M059J (cell line): ENCODE results near the gene TKTL1. TPM values are rescaled to one million over a fixed set of nuclear protein-coding genes. Genes with fewer than 3 reads are reported as not detected.
"Not testable (repeated sequence)": the region's sequence is repeated elsewhere in the genome, so short reads cannot be mapped to it uniquely, and the experiment has no call there.

ENCODE experiments used
- DNase-seq: peaks from one replicate; pipeline ENCODE4 v3.0.0-alpha.2; 2012; ENCODE audit warnings: low read depth
- total RNA-seq: library from RNA; depleted of rRNA; stranded (reverse); fragments of >200 nt; shearing (Covaris generic); gene quantifications from 2 replicates; pipeline ENCODE4 v1.2.3, GENCODE V29; 2014; rRNA removed

Gene TKTL1, protein sequence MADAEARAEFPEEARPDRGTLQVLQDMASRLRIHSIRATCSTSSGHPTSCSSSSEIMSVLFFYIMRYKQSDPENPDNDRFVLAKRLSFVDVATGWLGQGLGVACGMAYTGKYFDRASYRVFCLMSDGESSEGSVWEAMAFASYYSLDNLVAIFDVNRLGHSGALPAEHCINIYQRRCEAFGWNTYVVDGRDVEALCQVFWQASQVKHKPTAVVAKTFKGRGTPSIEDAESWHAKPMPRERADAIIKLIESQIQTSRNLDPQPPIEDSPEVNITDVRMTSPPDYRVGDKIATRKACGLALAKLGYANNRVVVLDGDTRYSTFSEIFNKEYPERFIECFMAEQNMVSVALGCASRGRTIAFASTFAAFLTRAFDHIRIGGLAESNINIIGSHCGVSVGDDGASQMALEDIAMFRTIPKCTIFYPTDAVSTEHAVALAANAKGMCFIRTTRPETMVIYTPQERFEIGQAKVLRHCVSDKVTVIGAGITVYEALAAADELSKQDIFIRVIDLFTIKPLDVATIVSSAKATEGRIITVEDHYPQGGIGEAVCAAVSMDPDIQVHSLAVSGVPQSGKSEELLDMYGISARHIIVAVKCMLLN
- 0.22 TPM in 1 of 2 replicates, not detected in the other for total RNA-seq

DNA sequence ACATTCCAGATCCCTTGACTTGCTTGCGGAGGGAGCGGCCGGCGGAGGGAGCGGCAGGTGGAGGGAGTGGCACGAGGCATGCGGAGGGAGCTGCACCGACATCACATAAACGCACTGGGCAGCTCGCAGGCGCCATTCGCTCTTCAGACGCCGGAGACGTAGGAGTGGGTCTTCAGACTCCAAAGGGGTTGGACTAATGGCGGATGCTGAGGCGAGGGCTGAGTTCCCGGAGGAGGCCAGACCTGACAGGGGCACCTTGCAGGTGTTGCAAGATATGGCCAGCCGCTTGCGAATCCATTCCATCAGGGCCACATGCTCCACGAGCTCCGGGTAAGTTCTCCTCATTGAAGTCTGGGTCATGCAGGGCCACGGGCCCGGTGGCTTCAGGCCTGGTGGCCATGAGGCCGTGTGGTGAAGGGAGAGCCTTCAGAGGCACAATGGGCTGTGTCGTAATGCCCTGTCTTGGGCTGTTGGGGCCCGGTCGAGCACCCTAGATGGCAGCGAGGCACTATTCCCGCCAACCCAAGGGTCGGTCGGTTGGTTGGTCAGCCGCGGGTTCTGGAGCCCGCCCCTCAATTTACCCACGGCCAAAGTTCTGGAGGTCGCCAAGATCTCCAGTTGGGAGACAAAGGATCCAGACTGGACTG lies at the start of gene TKTL1:
Gene TKTL1 (plus strand): TSS at position 132 of the 647 bp plus-strand sequence. CDS start 65 bp downstream, at position 197.
- DNase-seq: no peak

DNA sequence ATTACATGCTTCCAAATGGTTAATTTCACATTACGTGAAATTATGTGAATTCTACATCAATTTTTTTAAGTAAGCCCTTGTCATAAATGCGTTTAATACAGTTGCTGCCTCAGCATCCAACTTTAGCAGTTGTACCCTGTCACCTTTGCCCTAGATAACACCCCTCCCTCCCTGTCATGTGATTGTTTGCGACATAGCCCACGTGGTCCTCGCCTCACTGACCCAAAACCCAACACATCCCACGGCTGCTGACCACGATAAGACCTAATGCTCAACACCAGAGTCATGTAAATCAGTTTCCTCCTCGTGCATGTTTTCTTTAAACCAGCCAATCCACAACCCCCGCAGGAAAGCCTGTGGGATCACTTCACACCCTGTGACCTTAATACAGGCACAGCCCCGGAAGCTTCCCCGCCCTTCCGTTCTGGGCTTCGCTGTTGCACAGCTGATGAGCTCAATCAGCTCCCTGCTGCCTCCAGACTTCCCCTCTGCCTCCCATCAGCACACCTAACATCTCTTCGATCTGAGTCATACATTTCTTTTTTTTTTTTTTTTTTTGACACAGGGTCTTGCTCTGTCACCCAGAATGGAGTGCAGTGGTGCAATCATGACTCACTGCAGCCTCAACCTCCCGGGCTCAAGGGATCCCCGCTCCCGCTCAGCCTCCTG lies 48.1 kb upstream of the TKTL1 start:
- not testable (repeated sequence) for DNase-seq

DNA sequence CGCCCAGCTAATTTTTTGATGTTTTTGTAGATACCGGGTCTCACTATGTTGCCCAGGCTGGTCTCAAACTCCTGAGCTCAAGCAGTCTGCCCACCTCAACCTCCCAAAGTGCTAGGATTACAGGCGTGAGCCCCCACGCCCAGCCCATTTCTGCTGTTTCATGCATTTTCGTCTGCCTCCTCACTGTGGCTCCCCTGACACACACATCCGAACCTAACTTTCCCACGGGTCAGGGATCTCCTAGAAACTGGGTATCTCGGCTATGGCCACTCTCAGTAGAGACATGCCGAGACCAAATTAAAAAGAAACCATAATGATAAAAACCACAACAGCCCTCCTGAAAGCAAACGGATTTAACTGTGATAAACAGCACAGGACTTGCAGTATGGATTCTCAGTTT lies 47.5 kb upstream of the TKTL1 start:
- DNase-seq: not testable (repeated sequence)

DNA sequence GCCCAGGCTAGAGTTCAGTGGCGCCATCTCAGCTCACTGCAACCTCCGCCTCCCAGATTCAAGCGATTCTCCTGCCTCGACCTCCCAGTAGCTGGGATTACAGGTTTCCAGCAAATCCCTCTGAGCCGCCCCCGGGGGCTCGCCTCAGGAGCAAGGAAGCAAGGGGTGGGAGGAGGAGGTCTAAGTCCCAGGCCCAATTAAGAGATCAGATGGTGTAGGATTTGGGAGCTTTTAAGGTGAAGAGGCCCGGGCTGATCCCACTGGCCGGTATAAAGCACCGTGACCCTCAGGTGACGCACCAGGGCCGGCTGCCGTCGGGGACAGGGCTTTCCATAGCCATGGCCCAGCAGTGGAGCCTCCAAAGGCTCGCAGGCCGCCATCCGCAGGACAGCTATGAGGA lies 38.3 kb upstream of the TKTL1 start, which contains the start of gene OPN1MW3:
Gene OPN1MW3 (plus strand): TSS at position 301 of the 400 bp plus-strand sequence. CDS start 38 bp downstream, at position 339.
- not testable (repeated sequence) for DNase-seq

DNA sequence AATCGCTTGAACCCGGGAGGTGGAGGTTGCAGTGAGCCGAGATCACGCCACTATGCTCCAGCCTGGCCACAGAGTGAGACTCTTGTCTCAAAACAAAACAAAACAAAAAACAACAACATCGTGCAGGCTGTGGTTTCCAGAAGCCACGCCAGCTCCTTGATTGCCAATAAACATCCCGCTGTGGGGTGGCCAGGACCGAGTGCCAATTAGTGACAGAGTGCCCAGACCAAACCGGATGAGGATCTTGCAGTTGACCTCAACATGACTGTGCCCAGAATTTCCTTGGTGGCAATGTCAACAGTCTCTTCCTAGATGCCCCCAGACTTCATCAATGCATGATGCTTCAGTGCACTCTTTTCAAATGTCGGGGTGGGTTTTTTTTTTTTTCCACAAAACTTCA lies 36.9 kb upstream of the TKTL1 start:
- not testable (repeated sequence) for DNase-seq

DNA sequence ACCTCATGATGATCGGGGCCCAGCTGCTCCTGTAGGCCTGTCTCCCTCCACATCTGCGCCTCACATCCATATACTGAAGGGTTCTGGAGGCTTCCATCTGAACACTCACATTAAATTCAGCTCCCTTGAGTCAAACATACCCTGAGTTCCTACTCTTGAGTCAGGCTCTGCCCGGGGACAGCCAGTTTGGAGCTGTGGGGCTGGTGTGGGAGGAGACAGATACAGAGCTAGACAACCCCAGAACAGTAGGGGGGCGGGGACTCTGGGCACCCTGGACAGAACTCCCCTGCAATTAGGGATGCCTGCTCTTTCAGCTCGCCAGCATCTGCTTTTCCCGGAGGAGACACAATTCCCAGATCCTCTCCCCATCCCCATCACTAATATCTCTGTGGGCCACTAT lies 32.5 kb upstream of the TKTL1 start:
- not testable (repeated sequence) for DNase-seq

DNA sequence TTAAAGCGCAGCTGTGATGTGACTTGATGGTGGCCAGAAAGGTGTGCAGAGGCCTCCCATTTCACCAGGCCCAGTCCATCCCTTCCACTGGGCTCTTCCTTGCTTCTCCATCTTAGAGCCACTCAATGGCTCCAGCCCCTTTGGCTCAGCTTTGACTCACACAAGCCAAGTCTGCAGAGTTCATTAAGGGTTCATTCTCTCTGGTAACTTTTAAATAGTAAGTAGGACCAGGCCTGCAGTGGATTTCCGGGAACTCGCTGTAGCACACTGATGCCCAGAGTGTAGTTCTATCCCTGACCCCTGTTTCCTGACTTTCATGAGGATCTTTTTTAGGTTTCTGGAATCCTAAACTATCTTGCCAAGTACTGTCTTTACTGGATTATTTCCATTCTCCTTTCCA lies 26.4 kb upstream of the TKTL1 start:
- not testable (repeated sequence) for DNase-seq

DNA sequence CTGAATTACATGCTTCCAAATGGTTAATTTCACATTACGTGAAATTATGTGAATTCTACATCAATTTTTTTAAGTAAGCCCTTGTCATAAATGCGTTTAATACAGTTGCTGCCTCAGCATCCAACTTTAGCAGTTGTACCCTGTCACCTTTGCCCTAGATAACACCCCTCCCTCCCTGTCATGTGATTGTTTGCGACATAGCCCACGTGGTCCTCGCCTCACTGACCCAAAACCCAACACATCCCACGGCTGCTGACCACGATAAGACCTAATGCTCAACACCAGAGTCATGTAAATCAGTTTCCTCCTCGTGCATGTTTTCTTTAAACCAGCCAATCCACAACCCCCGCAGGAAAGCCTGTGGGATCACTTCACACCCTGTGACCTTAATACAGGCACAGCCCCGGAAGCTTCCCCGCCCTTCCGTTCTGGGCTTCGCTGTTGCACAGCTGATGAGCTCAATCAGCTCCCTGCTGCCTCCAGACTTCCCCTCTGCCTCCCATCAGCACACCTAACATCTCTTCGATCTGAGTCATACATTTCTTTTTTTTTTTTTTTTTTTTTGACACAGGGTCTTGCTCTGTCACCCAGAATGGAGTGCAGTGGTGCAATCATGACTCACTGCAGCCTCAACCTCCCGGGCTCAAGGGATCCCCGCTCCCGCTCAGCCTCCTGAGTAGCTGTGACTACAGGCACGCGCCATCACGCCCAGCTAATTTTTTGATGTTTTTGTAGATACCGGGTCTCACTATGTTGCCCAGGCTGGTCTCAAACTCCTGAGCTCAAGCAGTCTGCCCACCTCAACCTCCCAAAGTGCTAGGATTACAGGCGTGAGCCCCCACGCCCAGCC lies 10.9 kb upstream of the TKTL1 start:
- not testable (repeated sequence) for DNase-seq

DNA sequence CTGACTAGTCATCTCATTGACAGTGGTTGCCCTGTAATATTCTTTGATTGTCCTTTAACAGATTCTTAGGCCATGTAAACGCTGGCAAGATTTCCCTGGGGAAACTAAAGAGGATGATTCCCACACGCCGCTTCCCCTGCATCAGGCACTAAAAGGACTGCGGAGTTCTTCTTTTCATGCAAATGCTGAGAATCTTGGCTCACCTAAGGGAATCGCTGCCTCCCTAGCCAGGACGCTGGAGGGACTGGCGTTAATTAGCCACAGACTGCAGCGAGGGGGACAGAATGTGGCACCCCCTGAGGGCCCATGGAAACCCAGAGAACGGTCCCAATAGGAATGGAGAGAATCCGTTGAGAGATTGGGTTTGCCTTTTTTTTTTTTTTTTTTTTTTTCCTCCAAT lies 9.2 kb upstream of the TKTL1 start:
- DNase-seq: not testable (repeated sequence)

DNA sequence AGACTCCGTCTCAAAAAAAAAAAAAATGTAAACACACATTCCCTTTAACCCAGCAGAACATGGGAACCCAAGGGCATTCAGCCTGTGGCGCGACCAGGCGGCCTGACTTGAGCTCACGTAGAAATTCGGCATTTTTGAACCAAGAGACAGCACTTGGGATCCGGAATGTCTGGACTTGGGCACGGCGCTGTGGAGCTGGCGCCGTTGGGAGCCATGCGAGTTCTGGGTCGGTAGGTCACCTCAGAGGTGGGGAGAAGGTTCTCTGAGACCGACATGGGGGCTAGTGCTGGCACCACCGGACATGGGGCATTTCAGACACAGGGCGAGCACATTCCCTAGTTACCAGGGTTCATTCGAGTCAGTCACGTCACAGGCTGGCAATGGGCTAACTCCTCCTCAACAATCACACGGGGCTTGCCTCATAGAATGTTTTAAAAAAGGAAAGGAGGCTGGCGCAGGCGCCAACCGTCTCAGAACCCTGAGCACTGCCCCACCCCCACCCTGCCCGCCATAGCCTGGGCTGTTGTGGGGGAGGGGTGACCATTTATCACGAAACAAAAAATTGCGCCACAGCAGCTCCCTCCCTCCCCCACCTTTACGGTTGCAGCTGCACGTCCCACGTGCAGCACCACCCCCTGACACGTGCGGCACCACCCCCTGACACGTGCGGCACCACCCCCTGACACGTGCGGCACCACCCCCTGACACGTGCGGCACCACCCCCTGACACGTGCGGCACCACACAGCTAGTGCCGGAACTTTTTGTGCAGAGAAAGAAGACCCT lies 612 bp upstream of the TKTL1 start, which contains the start of gene TEX28:
Gene TEX28 (minus strand): TSS at position 334 of the 784 bp plus-strand sequence. CDS start 3,007 bp downstream, outside the sequence.
- DNase-seq: no peak

DNA sequence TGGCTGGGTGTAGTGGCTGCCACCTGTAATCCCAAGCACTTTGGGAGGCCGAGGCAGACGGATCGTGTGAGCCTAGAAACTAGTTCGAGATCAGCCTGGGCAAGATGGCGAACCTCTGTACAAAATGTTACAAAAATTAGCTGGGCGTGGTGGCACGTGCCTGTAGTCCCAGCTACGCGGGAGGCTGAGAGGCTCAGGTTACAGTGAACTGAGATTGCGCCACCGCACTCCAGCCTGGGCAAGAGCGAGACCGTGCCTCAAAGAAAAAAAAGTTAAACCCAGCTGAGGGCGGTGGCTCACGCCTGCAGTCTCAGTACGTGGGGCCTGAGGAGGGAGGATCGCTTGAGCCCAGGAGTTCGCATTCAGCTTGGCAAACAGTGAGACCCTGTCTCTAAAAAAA lies 1.1 kb downstream of the TKTL1 start:
- no peak for DNase-seq

DNA sequence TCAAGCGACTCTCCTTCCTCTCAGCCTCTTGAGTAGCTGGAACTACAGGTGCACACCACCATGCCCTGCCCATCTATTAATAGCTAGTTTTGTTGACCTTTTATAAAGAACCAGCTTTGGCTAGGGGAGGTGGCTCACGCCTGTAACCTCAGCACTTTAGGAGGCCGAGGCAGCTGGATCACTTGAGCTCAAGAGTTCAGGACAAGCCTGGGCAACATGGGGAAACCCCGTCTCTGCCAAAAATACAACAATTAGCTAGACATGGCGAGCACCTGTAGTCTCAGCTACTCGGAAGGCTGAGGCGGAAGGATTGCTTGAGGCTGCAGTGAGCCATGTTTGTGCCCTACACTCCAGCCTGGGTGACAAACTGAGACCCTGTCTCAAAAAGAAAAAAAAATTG lies 2.7 kb downstream of the TKTL1 start:
- no peak for DNase-seq

DNA sequence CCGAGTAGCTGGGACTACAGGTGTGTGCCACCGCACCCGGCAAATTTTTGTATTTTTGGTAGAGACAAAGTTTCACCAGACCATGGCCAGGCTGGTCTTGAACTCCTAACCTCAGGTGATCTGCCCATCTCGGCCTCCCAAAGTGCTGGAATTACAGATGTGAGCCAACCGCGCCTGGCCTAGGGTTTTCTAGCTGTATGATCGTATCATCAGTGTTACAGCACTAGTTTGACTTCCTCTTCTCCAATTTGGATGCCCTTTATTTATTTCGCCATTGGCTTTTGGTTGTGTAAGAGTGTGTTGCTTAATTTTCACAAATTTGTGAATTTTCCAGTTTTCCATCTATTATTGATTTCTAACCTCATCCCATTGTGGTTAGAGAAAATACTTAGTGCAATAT lies 5.2 kb downstream of the TKTL1 start:
- no peak for DNase-seq

DNA sequence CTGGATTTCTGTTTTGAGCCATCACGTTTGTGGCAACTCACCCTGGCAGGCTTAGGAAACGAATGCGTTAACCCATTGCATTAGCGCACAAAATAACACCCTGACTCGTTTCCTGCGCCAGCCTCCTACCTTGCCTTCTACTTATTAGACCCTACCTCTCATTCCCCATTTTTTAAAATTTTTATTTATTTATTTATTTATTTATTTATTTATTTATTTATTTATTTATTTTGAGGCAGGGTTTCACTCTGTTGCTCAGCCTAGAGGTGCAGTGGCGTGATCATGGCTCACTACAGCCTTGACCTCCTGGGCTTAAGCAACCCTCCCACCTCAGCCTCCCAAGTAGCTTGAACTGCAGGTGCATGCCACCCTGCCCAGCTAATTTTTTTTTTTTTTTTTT lies 7.4 kb downstream of the TKTL1 start:
- not testable (repeated sequence) for DNase-seq

DNA sequence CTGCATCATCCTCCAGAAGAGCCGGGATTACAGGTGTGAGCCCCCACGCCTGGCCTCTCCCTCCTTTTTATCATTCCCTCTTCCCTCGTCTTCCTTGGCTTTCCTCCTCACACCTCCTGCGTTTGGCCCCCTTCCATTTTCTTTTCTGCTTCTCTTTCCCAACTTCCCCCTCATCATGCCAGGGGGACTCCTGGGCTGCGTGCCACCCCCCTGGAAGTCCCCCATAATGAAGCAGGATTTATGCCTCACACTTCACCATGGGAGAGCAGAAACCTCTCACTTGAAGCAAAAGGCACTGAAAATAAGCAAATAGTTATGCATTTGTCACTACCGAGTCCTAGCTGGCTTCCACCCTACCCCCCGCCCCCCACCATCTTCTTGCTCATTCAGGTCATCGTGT lies 7.9 kb downstream of the TKTL1 start:
- DNase-seq: no peak

DNA sequence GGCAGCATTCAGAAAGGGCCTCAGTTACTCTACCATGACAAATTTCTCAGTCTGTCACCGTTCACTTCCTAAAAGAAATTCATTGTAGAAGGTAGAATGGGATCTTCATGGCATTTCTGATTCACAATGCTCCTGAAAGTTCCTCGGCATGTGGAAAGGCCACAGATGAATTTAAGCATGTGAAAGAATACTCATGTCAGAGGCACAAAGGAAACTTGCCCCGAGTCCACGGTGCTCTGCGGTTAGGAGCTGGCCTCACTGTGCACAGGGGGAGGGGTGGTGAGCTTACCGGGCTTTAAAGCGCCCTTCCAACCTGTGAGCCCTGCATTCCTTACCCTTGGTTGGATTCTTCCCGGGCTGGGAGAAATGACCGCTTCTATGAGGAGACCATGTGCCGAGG lies 9.3 kb downstream of the TKTL1 start:
- DNase-seq: peak; percentile 25

DNA sequence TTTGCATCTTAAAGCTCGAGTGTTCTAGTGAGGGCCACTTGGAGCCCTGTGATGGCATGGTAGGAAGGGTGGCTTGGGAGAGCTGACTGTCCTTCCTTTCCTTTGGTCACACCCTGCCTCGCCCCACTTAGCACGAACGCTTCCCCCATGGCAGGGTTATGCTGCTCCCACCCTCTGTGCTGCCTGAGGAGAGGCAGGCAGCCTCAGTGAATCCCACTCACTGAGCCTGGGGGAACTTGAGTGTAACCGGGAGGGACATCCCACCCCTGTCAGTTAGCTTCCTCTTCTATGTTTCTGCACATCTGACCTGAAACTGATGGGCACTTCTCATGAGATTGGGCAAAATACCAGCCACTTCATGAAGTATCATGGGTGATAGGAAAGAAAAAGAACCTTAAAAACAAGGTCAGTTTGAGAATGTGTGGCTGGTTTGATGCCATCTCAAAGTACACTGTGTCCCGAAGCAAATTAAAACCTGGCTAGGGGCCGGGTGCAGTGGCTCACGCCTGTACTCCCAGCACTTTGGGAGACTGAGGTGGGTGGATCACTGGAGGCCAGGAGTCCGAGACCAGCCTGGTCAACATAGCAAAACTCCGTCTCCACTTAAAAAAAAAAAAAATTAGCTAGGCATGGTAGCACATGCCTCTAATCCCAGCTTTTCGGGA lies 10.1 kb downstream of the TKTL1 start:
- DNase-seq: no peak

DNA sequence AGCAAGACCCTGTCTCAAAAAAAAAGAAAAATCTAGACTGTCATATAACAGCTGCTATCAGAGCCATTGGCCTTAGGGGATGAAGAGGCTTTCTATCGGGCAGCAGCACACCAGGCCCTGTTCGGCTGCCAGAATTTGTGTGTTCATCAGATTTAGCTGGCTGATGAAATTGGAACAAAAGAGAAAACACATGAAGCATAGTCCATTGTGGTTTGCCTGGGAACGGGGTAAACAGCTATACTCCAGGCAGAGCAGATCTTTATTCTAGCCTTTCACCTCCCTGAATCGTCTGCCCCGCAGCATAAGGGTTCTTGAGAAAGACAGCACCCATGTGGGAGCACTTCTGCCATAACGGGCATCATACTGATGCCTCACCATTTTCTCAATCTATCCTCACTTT lies 11.6 kb downstream of the TKTL1 start:
- no peak for DNase-seq

DNA sequence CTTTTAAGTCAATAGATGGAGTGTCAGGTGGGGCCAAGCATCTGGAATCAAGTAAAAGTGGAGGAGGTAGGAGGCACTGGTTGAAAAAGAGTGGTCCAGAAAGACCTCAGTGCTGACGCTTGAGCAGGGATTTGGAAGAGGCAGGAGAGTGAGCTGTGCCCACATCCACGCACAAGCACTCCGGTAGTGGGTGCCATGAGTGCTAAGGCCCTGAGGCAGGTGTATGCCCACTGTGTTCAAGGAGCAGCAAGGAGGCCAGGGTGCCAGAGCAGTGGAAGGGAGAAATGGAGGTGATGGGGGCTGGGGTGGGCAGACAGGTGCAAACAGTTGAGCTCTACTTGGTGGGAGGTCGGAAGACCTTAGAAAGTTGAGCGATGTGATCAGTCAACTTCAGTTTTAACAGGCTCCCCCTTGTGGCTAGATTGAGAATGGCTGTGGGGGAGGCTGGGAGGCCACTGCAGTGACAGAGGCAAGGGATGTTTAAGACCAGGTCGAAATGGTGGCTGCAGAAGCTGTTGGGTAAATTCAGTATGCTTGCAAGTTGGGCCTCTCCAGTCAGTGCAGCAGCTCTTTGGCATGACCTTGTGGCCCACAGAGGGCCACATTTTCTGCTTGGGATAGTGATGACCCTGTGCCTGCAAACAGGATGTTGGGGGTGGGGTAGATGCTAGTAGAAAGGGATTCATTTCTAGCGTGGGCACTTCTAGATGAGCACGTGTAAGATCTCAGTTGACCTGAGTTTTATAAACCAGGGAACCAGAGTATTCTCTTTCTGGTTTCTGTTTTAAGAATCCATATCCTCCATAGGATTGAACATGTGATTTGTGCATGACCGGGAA lies 12.7 kb downstream of the TKTL1 start:
- peak; percentile 58 for DNase-seq
